NCI-H2196 (cell line): Measurements from ENCODE around the gene CCDC14.
"Not testable (repeated sequence)": the region's sequence is repeated elsewhere in the genome, so short reads cannot be mapped to it uniquely, and the experiment has no call there.

ENCODE experiments used
- DNase-seq: peaks from one replicate; lab custom pipeline; 2025; ENCODE audit not compliant: unreplicated experiment; lab: John Stamatoyannopoulos, UW

CCDC14 gene

DNA sequence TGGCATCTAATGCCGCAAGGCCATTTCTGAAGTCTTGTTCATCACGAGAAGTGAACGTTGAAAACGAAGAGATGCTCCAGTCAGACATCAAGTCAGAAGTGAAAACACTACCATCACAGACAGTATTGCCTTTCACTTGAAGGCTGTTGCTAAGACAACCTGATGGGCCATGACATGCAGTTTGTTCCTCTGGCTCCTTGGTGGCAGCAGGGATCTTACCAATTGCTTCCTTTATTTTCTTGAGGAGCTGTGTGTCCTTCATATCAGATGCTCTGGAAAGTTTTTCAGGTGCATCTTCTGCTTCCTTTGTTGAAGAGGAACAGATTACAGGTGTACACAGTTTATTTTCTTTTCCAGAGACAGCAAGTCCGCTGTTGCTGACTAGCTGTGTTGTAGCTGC lies 46.2 kb downstream of the CCDC14 start:
- no peak for DNase-seq

DNA sequence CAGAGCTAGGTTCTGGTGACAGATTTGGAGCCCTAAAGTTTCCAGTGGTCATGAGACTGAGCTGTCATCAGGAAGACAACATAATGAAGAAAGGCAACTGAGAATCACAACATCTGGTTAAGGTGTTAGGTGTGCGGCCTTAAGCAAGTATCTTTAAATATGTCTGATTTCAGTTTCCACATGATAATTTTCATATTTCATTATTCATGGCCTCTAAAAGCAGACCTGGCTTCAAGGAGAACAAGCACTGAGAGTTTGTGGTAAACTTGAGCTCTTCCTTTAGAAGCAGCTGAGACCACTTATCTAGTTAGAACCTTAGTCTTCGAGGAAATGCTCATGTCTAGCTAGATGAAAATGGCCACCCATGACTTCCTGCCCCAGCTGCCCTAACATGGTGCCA lies 51.2 kb downstream of the CCDC14 start:
- no peak for DNase-seq

DNA sequence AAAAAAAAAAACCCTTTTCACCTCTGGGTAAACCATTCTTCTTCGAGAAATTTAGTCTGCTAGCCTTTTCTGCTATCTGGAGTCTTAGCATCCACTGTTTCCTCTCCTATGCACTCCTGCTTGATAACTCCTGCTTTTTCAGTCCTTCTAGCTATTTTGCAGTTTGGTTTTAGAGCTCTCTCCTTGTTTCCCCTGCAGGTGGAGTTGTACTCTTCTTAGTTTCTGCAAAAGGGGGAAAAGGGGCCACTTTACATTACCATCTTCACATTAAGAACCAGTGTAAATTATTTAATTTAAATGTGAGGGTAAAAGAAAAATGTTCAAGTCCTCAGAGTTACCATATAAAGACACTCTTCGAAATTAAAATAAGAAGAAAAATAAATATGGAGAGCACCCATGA lies 53.3 kb downstream of the CCDC14 start:
- no peak for DNase-seq

DNA sequence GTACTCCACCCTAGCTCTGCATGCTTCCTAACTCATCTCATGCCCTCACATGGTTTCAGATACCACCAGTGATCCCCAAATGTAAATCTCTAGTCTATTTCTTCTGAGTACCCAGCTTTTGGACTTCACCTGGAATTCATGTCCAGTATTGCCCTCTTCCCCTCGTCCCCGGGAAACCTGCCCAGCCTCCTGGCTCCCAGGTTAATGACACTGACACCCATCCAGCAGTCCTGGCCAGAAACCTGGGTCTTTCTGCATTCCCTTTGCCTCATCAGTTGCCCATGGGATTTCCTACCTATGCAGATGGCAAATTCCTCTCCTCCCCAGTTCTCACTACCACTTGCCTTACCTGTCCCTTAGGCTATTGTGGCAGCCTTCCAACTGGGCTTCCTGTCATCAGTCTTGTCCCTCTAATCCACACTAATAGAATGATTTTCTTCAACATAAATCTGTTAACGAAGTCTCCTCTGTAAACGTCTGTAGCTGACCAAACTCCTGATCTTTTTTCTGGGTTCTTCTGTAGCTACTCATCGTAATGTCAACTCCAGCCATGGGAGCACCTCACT lies 61.6 kb downstream of the CCDC14 start:
- DNase-seq = no peak

DNA sequence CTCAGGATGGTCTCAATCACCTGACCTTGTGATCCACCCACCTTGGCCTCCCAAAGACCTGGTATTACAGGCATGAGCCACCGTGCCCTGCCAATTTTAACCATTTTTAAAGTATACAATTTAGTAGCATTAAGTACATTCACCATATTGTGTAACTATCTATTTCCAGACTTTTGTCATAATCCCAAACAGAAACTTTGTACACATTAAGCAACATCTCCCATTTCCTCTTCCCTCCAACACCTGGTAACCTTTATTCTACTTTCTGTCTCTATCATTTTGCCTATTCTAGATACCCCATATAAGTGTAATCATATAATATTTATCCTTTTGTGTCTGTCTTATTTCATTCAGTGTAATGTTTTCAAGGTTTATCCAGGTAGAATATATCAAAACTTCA lies 68.0 kb downstream of the CCDC14 start:
- no peak for DNase-seq

- DNase-seq = no peak
Measured at GRCh38 chr3:123892195-123892594, 68.8 kb downstream of the CCDC14 start.

DNA sequence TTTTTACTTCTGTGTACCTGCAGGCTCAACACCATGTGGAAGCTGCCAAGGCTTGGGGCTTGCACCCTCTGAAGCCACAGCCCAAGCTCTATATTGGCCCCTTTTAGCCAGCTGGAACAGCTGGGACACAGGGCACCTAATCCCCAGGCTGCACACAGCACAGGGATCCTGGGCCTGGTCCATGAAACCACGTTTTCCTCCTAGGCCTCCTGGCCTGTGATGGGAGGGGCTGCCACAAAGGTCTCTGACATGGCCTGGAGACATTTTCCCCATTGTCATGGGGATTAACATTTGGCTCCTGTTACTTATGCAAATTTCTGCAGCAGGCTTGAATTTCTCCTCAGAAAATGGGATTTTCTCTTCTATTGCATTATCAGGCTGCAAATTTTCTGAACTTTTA lies 70.0 kb downstream of the CCDC14 start:
- not testable (repeated sequence) for DNase-seq

DNA sequence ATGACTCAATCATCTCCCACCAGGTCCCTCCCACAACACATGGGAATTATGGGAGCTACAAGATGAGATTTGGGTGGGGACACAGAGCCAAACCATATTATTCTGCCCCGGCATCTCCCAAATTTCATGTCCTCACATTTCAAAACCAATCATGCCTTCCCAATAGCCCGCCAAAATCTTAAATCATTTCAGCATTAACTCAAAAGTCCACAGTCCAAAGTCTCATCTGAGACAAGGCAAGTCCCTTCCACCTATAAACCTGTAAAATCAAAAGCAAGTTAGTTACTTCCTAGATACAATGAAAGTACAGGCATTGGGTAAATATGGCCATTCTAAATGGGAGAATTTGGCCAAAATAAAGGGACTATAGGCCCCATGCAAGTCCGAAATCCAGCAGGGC lies 70.9 kb downstream of the CCDC14 start:
- DNase-seq = not testable (repeated sequence)

GRCh38 chr3:123884993-123885392 lies 76.0 kb downstream of the CCDC14 start:
- DNase-seq = no peak

DNA sequence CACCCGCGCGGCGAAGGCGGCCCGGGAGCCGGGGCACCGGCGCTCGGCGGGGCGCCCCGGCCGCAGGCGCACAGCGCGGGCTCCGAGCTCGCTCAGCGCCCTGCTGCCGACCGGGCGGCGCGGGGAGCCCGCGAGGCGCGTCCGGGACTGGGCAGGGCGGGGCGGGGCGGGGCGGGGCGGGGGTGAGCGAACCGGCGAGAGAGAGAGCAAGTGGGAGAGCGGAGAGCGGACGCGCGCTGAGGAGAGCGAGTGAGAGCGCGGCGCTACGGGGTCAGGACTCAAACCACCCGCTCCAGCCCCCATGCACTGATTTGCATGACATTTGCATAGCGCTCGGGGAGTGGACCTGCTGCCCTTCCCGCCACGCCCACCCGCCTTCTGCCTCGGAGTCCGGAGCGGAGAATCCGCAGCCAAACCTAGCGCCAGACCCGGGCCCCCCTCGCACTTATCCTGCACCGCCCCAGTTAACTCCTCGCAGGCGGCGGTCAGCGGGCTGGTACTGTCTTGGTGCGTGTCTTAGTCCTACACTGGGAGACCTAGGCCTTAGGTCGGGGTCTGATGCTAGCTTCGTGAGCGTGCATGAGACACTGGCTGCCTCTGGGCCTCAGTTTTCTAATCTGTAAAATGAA lies 76.7 kb downstream of the CCDC14 start, which contains the start of gene MYLK:
Gene MYLK (minus strand): TSS at position 130 of the 629 bp plus-strand sequence. CDS start 90,491 bp downstream, outside the sequence.
- DNase-seq = peak; percentile 91

GRCh38 chr3:123883701-123884202 lies 77.3 kb downstream of the CCDC14 start:
- no peak for DNase-seq

DNA sequence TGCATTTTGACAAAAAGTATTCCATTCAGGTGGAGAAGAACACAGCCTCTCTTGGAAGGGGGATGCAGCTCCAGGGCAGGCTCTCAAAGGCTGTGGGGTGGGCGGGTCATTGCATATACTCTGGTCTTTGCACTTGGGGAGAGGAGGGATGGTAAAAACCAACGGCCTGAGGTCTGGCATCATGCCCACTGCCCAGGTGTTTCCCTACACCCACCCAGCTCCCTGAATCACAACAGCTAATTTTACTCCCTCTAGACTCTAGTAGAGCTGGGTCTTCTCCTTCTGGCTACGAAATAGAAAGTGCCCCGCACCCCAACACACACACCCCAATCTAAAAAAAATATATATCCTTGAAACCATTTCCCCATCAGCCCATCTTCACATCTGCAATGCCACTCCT lies 77.9 kb downstream of the CCDC14 start:
- no peak for DNase-seq

DNA sequence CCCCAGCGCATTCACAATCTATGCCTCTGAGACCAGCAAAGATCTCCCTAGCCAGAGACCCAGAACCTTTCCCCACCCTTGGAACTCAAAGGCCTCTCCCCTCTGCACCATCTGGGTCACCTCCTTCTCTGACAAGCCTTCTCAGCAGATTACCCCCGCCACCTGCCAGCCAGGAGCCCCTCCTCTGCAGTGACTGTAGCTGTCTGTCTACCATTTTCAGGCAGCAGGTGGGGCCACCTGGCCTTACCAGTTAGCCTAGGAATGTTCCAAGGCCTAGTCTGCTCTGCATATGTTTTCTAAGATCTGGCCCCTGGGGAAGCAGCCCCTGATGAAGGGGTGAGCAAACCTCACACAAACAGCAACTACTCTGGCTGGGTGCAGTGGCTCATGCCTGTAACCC lies 79.3 kb downstream of the CCDC14 start:
- DNase-seq = no peak

- DNase-seq = peak; percentile 25
Measured at GRCh38 chr3:123880998-123881561, 79.9 kb downstream of the CCDC14 start.

DNA sequence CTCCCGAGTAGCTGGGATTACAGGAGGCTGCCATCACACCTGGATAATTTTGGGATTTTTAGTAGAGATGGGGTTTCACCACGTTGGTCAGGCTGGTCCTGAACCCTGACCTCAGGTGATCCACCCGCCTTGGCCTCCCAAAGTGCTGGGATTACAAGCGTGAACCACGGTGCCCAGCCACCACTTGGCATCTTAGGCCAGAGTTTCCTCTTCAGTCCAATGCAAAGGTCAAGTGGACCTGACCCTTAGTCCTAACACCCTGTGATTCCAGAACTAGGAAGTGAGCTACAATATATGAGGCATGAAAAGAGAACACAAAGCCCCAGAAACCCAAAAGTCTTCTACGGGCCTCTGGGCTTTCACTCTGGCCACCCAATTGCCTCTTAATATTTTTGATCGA lies 82.2 kb downstream of the CCDC14 start:
- DNase-seq = no peak

- DNase-seq = no peak
Measured at GRCh38 chr3:123877965-123878364, 83.1 kb downstream of the CCDC14 start.

DNA sequence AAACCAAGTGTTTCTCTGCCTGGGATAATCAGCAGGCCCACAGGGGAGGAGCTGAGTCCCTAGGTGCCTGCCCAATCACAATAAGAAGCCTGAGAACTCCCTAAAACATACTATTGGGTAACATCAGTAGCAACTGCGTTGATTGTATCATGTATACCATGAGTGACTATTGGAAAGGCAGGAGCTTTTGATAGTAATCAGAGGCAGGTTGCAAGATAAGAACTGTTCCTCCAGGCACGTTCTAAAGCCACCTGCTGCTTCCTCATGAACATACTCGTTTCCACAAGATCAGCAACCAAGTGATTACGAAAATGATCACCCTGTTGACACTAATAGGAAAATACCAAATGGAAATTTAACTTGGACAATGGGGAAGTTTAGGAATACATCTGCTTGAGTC lies 83.6 kb downstream of the CCDC14 start:
- no peak for DNase-seq

- DNase-seq = no peak
Measured at GRCh38 chr3:123876858-123877257, 84.2 kb downstream of the CCDC14 start.

- no peak for DNase-seq
Measured at GRCh38 chr3:123872621-123873020, 88.4 kb downstream of the CCDC14 start.

DNA sequence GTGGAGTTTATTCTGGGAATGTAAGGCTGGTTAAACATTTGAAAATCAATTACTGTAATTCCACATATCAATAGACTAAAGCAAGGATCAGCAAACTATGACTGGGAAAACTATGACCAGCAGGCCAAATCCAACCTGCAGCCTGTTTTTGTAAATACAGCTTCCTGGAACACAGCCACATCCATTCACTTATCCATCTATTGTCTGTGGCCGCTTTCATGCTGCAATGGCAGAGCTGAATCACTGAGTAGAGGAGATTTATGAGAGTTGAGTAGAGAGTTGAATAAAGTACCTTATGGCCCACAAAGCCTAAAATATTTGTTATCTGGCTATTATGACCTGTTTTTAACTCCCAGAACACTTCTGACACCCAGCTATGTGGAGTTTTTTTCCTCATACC lies 89.1 kb downstream of the CCDC14 start:
- DNase-seq = peak; percentile 64

GRCh38 chr3:123870033-123870432 lies 91.0 kb downstream of the CCDC14 start:
- no peak for DNase-seq

DNA sequence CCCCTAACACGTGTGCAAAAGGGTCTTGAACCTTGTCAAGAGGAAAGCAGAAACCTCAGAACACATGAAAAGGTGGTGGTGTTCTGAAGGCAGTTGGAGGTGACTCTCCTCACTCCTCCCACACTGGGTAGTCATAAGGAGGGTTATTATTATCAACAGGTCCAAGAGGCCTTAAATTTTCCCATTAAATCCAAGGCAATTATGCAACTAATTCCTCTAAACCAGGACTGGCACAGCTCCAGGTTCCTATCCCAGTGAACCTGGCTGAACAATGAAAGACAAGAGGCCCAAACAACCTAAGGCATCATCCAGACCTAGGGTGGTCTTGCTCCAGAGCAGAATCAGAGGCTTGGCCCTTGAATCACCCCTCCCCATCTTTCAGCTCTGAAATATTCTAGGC lies 91.9 kb downstream of the CCDC14 start:
- DNase-seq = no peak

GRCh38 chr3:123864706-123865105 lies 96.3 kb downstream of the CCDC14 start:
- DNase-seq = no peak
